B cell (primary cell): ENCODE measurements around the gene FREM2. TPM values are rescaled to one million over a fixed set of nuclear protein-coding genes. Genes with fewer than 3 reads are reported as not detected.

Experiments
- ATAC-seq: fragments of 200-7000 bp; cut with Tn5 transposase; one replicate; pipeline ENCODE4 v1.10.0; 2021; ENCODE audit warnings: low read depth, mild to moderate bottlenecking, moderate number of reproducible peaks, moderate library complexity
- CTCF ChIA-PET: fragments of 350-600 bp; sonication (Branson Sonifier 250); formaldehyde crosslinking; loops from one replicate; lab custom pipeline; 2021; ENCODE audit warnings: antibody characterized with exemption, inconsistent platforms; lab: Charles Lee
- POLR2A ChIA-PET: fragments of 350-600 bp; sonication (Branson Sonifier 250); formaldehyde crosslinking; loops from one replicate; lab custom pipeline; 2021; ENCODE audit warnings: antibody characterized with exemption; lab: Charles Lee
- DNase-seq: peaks from one replicate; pipeline ENCODE4 v3.0.0; 2013
- H2AFZ ChIP-seq: 2 replicates; pipeline ENCODE4 v1.6.1; 2012; ENCODE audit warnings: mild to moderate bottlenecking, low read depth, low read length; ENCODE audit not compliant: insufficient read depth, poor library complexity, severe bottlenecking
- H3K27ac ChIP-seq, 2 donors: 1 replicate in 1 of 2; 2 replicates in 1 of 2; pipeline ENCODE4 v1.5.1; 2012 to 2013; ENCODE audit warnings: low read length in 2 of 2, mild to moderate bottlenecking in 2 of 2, moderate library complexity in 1 of 2
- H3K27me3 ChIP-seq, 4 experiments: fragments of 200-600 bp in 1 of 4; sonication (generic) in 1 of 4; replicated peaks in 1 of 4; 1 replicate in 2 of 4; 2 replicates in 2 of 4; pipeline versions ENCODE4 v1.6.1 to v1.7.0; 2013 to 2016; ENCODE audit warnings: low read length in 3 of 4, mild to moderate bottlenecking in 2 of 4, mixed read lengths in 1 of 4, moderate library complexity in 1 of 4; ENCODE audit not compliant: insufficient read depth in 4 of 4, control insufficient read depth in 3 of 4; ENCODE audit errors: control extremely low read depth in 1 of 4
- H3K36me3 ChIP-seq, 2 experiments: replicated peaks in 1 of 2; 1 replicate in 1 of 2; 2 replicates in 1 of 2; pipeline versions ENCODE4 v1.6.1 to v1.7.1; 2013; ENCODE audit warnings: low read length in 1 of 2; ENCODE audit not compliant: insufficient read depth in 2 of 2, control insufficient read depth in 1 of 2; ENCODE audit errors: control extremely low read depth in 1 of 2, extremely low read depth in 1 of 2
- H3K4me1 ChIP-seq, 2 donors: fragments of 200-600 bp in 1 of 2; sonication (generic) in 1 of 2; 1 replicate in 1 of 2; 2 replicates in 1 of 2; pipeline versions ENCODE4 v1.5.1 to v1.6.1; 2013 to 2017; ENCODE audit warnings: low read length in 2 of 2; ENCODE audit not compliant: control insufficient read depth in 2 of 2, insufficient read depth in 2 of 2
- H3K4me2 ChIP-seq: replicated peaks from 2 replicates; pipeline ENCODE3; 2012; ENCODE audit warnings: mild to moderate bottlenecking, low read depth, low read length; ENCODE audit not compliant: poor library complexity, severe bottlenecking
- H3K4me3 ChIP-seq, 5 experiments: fragments of 200-600 bp in 1 of 5; sonication (generic) in 1 of 5; 1 replicate in 3 of 5; 2 replicates in 2 of 5; pipeline versions ENCODE4 v1.5.1 to v1.7.0; 2011 to 2016; ENCODE audit warnings: low read length in 4 of 5, mild to moderate bottlenecking in 4 of 5, low read depth in 2 of 5, control low read depth in 1 of 5, moderate library complexity in 1 of 5; ENCODE audit not compliant: insufficient read depth in 1 of 5; ENCODE audit errors: control extremely low read depth in 1 of 5, extremely low read depth in 1 of 5
- H3K79me2 ChIP-seq: fragments of 200-600 bp; sonication (generic); one replicate; pipeline ENCODE4 v1.6.0; 2016; ENCODE audit warnings: low read length; ENCODE audit not compliant: control insufficient read depth, insufficient read depth
- H3K9ac ChIP-seq: fragments of 200-600 bp; sonication (generic); 2 replicates; pipeline ENCODE4 v1.6.1; 2017; ENCODE audit warnings: mild to moderate bottlenecking, low read length, moderate library complexity
- H3K9me3 ChIP-seq, 3 donors: one replicate each; pipeline versions ENCODE4 v1.6.1 to v1.7.1; 2013; ENCODE audit warnings: low read length in 2 of 3; ENCODE audit not compliant: control insufficient read depth in 2 of 3, insufficient read depth in 1 of 3; ENCODE audit errors: control extremely low read depth in 1 of 3
- H4K20me1 ChIP-seq: 2 replicates; pipeline ENCODE4 v1.6.0; 2012; ENCODE audit warnings: mild to moderate bottlenecking, low read length; ENCODE audit not compliant: insufficient read depth, control insufficient read depth, poor library complexity, severe bottlenecking
- H3K27ac Mint-ChIP-seq: one replicate; pipeline ENCODE4 v1.8.0; 2021; ENCODE audit warnings: mixed read lengths
- H3K27me3 Mint-ChIP-seq: one replicate; pipeline ENCODE4 v1.8.0; 2021; ENCODE audit warnings: mixed read lengths
- H3K4me1 Mint-ChIP-seq: one replicate; pipeline ENCODE4 v1.8.0; 2021; ENCODE audit warnings: mixed read lengths
- H3K4me3 Mint-ChIP-seq: one replicate; pipeline ENCODE4 v1.8.0; 2021; ENCODE audit warnings: mixed read lengths
- H3K9me3 Mint-ChIP-seq: one replicate; pipeline ENCODE4 v1.8.0; 2022; ENCODE audit warnings: mixed read lengths; ENCODE audit not compliant: insufficient read depth
- CTCF ChIP-seq: fragments of 200-600 bp; IDR thresholded peaks from one replicate; pipeline ENCODE4 v1.8.0; 2022; ENCODE audit warnings: antibody characterized with exemption, mild to moderate bottlenecking
- EZH2 ChIP-seq: IDR thresholded peaks from 2 replicates; pipeline ENCODE4 v1.6.1; 2012; ENCODE audit warnings: borderline replicate concordance, low read depth, mild to moderate bottlenecking, moderate library complexity, low read length; ENCODE audit not compliant: insufficient read depth, poor library complexity, severe bottlenecking
- WGBS: methylation state at CpG from one replicate; pipeline ENCODE4 v1.1.5; 2013; ENCODE audit warnings: missing lambda C conversion rate; ENCODE audit not compliant: insufficient coverage; 5-methylcytosine and 5-hydroxymethylcytosine counted together
- intact Hi-C: fragments of 100-400 bp; cut with micrococcal nuclease; formaldehyde crosslinking; loops from one replicate; pipeline ENCODE4 v1.10.0; 2022
- polyA plus RNA-seq: library from polyadenylated mRNA; depleted of rRNA; stranded (reverse); fragments of >200 nt; gene quantifications from 2 replicates; pipeline ENCODE4 v1.2.3, GENCODE V29; 2012
- total RNA-seq, 2 donors: library from RNA; stranded (reverse); fragments of 120-200 nt in 1 of 2; gene quantifications; 1 replicate in 1 of 2; 2 replicates in 1 of 2; pipeline versions ENCODE4 v1.2.3 to v1.2.4, GENCODE V29; 2013 to 2022

Gene FREM2
- total and polyA plus RNA-seq, 2 donors (not counting 1 experiment from before 2014, with no cell fraction given) = not detected

GRCh38 chr13:38862443-38862842 lies 175.6 kb downstream of the FREM2 start:
- no peak for ATAC-seq
- no peak for DNase-seq
- intact Hi-C loops = no loop called here
- TF ChIP-seq CTCF = no peak
- Histone ChIP-seq H3K9ac (no peak overlapping the region), H4K20me1 (no peaks in the 10 kb centered on the region), H2AFZ (no peak overlapping the region), H3K4me1 (no peaks in the 10 kb centered on the region), H3K9me3 (no peaks in the 10 kb centered on the region), H3K4me2 (no peak overlapping the region), H3K27me3 (no peaks in the 10 kb centered on the region), H3K36me3 (no peaks in the 10 kb centered on the region), H3K4me3 (no peak overlapping the region), H3K79me2 (no peaks in the 10 kb centered on the region), H3K27ac (no peak overlapping the region)
- Mint-ChIP-seq H3K9me3 (no peaks in the 10 kb centered on the region), H3K4me3 (no peak overlapping the region), H3K27me3 (peaks cover 4% of the 10 kb centered on the region), H3K4me1 (no peaks in the 10 kb centered on the region), H3K27ac (no peak overlapping the region)
- ChIA-PET POLR2A (no interaction called here), CTCF (no interaction called here)
- 61% methylated on average over 2 of the region's 2 CpGs for WGBS

- TF ChIP-seq CTCF (no peak), EZH2 (no peak)
- intact Hi-C loops = no loop called here
- ChIA-PET CTCF (no interaction called here), POLR2A (no interaction called here)
- H3K79me2 ChIP-seq = no peaks in the 10 kb centered on the region
- no peaks in the 10 kb centered on the region for H4K20me1 ChIP-seq
- no peak overlapping the region for H3K27ac ChIP-seq
- no peak overlapping the region for H2AFZ ChIP-seq
- Mint-ChIP-seq H3K27ac (no peak overlapping the region), H3K4me3 (no peak overlapping the region), H3K9me3 (no peaks in the 10 kb centered on the region), H3K27me3 (peaks cover 4% of the 10 kb centered on the region), H3K4me1 (no peaks in the 10 kb centered on the region)
- 100% methylated on average over 1 of the region's 3 CpGs for WGBS
- DNase-seq = no peak
- no peak overlapping the region for H3K4me2 ChIP-seq
- no peaks in the 10 kb centered on the region for H3K27me3 ChIP-seq
- no peaks in the 10 kb centered on the region for H3K4me1 ChIP-seq
- H3K9ac ChIP-seq = no peak overlapping the region
- no peak for ATAC-seq
- H3K36me3 ChIP-seq = no peaks in the 10 kb centered on the region
- no peaks in the 10 kb centered on the region for H3K9me3 ChIP-seq
- no peak overlapping the region for H3K4me3 ChIP-seq
These were observed 176.7 kb downstream of the FREM2 start for GRCh38 chr13:38863536-38863935.
